ENCODE measurements around the gene DAAM2.

The DAAM2 gene

GRCh38 chr6:39777661-39778060 is 14.5 kb upstream of the DAAM2 start:
- Histone ChIP-seq H3K27ac (ENCODE audit: low read depth, low read length) (no peak overlapping the region), H3K4me2 (ENCODE audit: low read length) (no peak overlapping the region), H4K5ac (ENCODE audit: low read length) (no peak overlapping the region), H2BK15ac (replicated peaks; ENCODE audit: low read depth) (no peak overlapping the region), H2BK120ac (ENCODE audit: low read depth, low read length) (no peak overlapping the region), H3K9ac (ENCODE audit: low read length) (no peak overlapping the region), H2BK5ac (ENCODE audit: low read length) (no peak overlapping the region), H3K56ac (ENCODE audit: low read length) (no peak overlapping the region), H2AK5ac (ENCODE audit: low read length) (no peak overlapping the region), H4K8ac (ENCODE audit: low read depth, low read length) (no peak overlapping the region), H3K36me3 (ENCODE audit: control insufficient read depth, insufficient read depth, low read length) (no peaks in the 10 kb centered on the region), H3K27me3 (ENCODE audit: insufficient read depth, low read length, poor library complexity) (no peaks in the 10 kb centered on the region), H3K4ac (ENCODE audit: low read depth, low read length) (no peak overlapping the region), H3K79me1 (ENCODE audit: low read length) (no peaks in the 10 kb centered on the region), H3K79me2 (ENCODE audit: control insufficient read depth, insufficient read depth, low read length) (no peaks in the 10 kb centered on the region), H3K18ac (ENCODE audit: low read length) (no peak overlapping the region), H3K4me3 (ENCODE audit: low read length) (no peak overlapping the region), H3K23ac (ENCODE audit: low read length) (no peak overlapping the region), H3K4me1 (ENCODE audit: control insufficient read depth, low read depth, low read length) (no peaks in the 10 kb centered on the region)
- DNase-seq, result no peak
- WGBS (ENCODE audit: extremely low coverage, insufficient coverage, low lambda C conversion rate), result no CpG with 5 or more reads among the region's 4 CpGs

DNA sequence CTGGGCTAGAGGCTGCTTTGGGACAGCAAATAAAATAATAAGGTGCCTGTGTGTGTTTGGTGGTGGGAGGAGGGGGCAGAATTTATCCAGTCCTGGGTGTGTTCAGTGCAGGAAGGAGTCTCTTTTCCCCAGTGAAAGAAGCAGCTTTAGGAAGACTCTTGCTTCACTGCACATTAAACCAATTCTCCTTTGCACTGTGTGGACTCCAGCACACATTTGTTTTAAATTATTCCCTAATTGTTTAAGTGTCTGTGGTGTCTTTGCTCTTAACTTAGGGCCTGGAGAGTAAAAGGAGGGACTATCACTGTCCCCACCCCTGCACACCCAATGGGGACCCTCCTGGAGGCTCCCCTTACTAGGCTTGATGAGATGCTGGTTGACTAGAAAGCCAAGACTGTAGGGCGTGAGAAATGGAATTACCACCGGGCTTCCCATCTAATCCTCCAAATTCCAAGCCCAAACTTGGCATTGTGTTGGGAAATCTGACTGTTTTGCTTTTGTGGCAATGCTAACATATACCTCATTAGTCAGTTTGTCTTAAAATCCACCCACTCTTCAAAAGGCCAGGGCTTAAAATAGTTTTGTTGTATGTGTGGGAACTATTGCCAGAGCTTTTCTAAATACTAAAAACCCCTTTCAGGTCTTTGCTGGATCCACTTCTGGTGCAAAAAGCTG is 13.5 kb upstream of the DAAM2 start:
- H3K79me1 ChIP-seq (ENCODE audit: low read length), result no peaks in the 10 kb centered on the region
- H3K27me3 ChIP-seq (ENCODE audit: insufficient read depth, low read length, poor library complexity), result no peaks in the 10 kb centered on the region
- H3K27ac ChIP-seq (ENCODE audit: low read depth, low read length), result no peak overlapping the region
- H4K5ac ChIP-seq (ENCODE audit: low read length), result no peak overlapping the region
- no peak for DNase-seq
- WGBS (ENCODE audit: extremely low coverage, insufficient coverage, low lambda C conversion rate), result no CpG with 5 or more reads among the region's 2 CpGs
- H3K4ac ChIP-seq (ENCODE audit: low read depth, low read length), result no peak overlapping the region
- H3K56ac ChIP-seq (ENCODE audit: low read length), result no peak overlapping the region
- no peak overlapping the region for H4K8ac ChIP-seq (ENCODE audit: low read depth, low read length)
- H3K23ac ChIP-seq (ENCODE audit: low read length), result no peak overlapping the region
- no peak overlapping the region for H3K18ac ChIP-seq (ENCODE audit: low read length)
- no peaks in the 10 kb centered on the region for H3K79me2 ChIP-seq (ENCODE audit: control insufficient read depth, insufficient read depth, low read length)
- no peak overlapping the region for H2BK120ac ChIP-seq (ENCODE audit: low read depth, low read length)
- no peaks in the 10 kb centered on the region for H3K4me1 ChIP-seq (ENCODE audit: control insufficient read depth, low read depth, low read length)
- H3K36me3 ChIP-seq (ENCODE audit: control insufficient read depth, insufficient read depth, low read length), result no peaks in the 10 kb centered on the region
- H2BK5ac ChIP-seq (ENCODE audit: low read length), result no peak overlapping the region
- no peak overlapping the region for H3K4me2 ChIP-seq (ENCODE audit: low read length)
- no peak overlapping the region for H3K9ac ChIP-seq (ENCODE audit: low read length)
- H2BK15ac ChIP-seq (replicated peaks; ENCODE audit: low read depth), result no peak overlapping the region
- no peak overlapping the region for H2AK5ac ChIP-seq (ENCODE audit: low read length)
- no peak overlapping the region for H3K4me3 ChIP-seq (ENCODE audit: low read length)

GRCh38 chr6:39785281-39785680 is 6.9 kb upstream of the DAAM2 start:
- Histone ChIP-seq H4K5ac (ENCODE audit: low read length) (no peak overlapping the region), H3K4me2 (ENCODE audit: low read length) (no peak overlapping the region), H3K23ac (ENCODE audit: low read length) (no peak overlapping the region), H2BK15ac (replicated peaks; ENCODE audit: low read depth) (no peak overlapping the region), H2AK5ac (ENCODE audit: low read length) (no peak overlapping the region), H3K79me1 (ENCODE audit: low read length) (no peaks in the 10 kb centered on the region), H2BK5ac (ENCODE audit: low read length) (no peak overlapping the region), H4K8ac (ENCODE audit: low read depth, low read length) (no peak overlapping the region), H3K56ac (ENCODE audit: low read length) (no peak overlapping the region), H3K79me2 (ENCODE audit: control insufficient read depth, insufficient read depth, low read length) (no peaks in the 10 kb centered on the region), H3K4ac (ENCODE audit: low read depth, low read length) (no peak overlapping the region), H3K18ac (ENCODE audit: low read length) (no peak overlapping the region), H3K9ac (ENCODE audit: low read length) (no peak overlapping the region), H3K27ac (ENCODE audit: low read depth, low read length) (no peak overlapping the region), H3K4me3 (ENCODE audit: low read length) (no peak overlapping the region), H2BK120ac (ENCODE audit: low read depth, low read length) (no peak overlapping the region), H3K36me3 (ENCODE audit: control insufficient read depth, insufficient read depth, low read length) (no peaks in the 10 kb centered on the region), H3K4me1 (ENCODE audit: control insufficient read depth, low read depth, low read length) (no peaks in the 10 kb centered on the region), H3K27me3 (ENCODE audit: insufficient read depth, low read length, poor library complexity) (no peaks in the 10 kb centered on the region)
- DNase-seq, result no peak
- WGBS (ENCODE audit: extremely low coverage, insufficient coverage, low lambda C conversion rate), result no CpG with 5 or more reads among the region's 2 CpGs

DNA sequence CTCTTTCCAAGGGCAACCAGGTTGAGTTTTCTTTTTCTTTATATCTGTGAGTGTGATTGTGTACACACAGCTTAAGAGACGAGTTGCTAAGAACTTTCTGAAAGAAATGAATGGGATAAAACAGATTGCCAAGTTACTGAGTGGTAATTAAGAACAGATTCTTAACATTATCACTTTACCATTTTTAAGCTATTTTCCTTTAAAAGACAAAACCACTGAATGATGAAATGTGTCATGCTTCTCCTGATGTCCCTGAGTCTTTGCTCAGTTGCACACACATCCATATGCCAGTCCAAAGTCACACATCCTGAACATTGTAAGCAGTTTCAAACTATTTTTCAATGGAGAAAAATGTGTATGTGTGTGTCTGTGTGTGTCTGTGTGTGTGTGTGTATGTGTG is 5.5 kb upstream of the DAAM2 start:
- Histone ChIP-seq H3K4me3 (ENCODE audit: low read length) (no peak overlapping the region), H3K36me3 (ENCODE audit: control insufficient read depth, insufficient read depth, low read length) (no peaks in the 10 kb centered on the region), H4K8ac (ENCODE audit: low read depth, low read length) (no peak overlapping the region), H3K56ac (ENCODE audit: low read length) (no peak overlapping the region), H3K4me2 (ENCODE audit: low read length) (no peak overlapping the region), H3K4ac (ENCODE audit: low read depth, low read length) (no peak overlapping the region), H3K23ac (ENCODE audit: low read length) (no peak overlapping the region), H2BK15ac (replicated peaks; ENCODE audit: low read depth) (no peak overlapping the region), H3K4me1 (ENCODE audit: control insufficient read depth, low read depth, low read length) (no peaks in the 10 kb centered on the region), H3K27ac (ENCODE audit: low read depth, low read length) (no peak overlapping the region), H3K79me2 (ENCODE audit: control insufficient read depth, insufficient read depth, low read length) (no peaks in the 10 kb centered on the region), H2AK5ac (ENCODE audit: low read length) (no peak overlapping the region), H2BK5ac (ENCODE audit: low read length) (no peak overlapping the region), H4K5ac (ENCODE audit: low read length) (no peak overlapping the region), H3K9ac (ENCODE audit: low read length) (no peak overlapping the region), H3K27me3 (ENCODE audit: insufficient read depth, low read length, poor library complexity) (no peaks in the 10 kb centered on the region), H2BK120ac (ENCODE audit: low read depth, low read length) (no peak overlapping the region), H3K18ac (ENCODE audit: low read length) (no peak overlapping the region), H3K79me1 (ENCODE audit: low read length) (no peaks in the 10 kb centered on the region)
- WGBS (ENCODE audit: extremely low coverage, insufficient coverage, low lambda C conversion rate), result no CpG with 5 or more reads among the region's 1 CpG
- no peak for DNase-seq

DNA sequence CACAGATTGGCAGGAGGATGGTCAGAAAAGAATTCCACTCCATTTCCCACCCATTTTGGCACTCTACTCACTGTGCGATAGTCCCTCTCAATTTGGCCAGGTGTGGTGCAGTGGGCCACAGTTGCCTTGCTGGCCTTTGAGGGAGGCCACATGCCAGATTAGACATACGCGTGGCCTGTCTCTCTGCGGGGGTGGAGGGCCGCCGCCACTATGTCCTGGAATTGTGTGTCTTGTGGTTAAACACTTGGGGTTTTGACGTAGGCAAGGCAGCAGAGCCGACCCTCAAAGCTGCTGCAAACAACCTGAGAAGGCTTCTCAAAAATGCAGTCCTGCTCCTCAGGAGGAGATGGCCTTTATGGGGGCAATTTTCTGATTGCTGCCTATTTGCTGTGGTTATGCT is 4.9 kb upstream of the DAAM2 start:
- DNase-seq, result no peak
- Histone ChIP-seq H3K27ac (ENCODE audit: low read depth, low read length) (no peak overlapping the region), H3K4me3 (ENCODE audit: low read length) (no peak overlapping the region), H3K4ac (ENCODE audit: low read depth, low read length) (no peak overlapping the region), H3K27me3 (ENCODE audit: insufficient read depth, low read length, poor library complexity) (no peaks in the 10 kb centered on the region), H3K36me3 (ENCODE audit: control insufficient read depth, insufficient read depth, low read length) (no peaks in the 10 kb centered on the region), H3K4me2 (ENCODE audit: low read length) (no peak overlapping the region), H3K23ac (ENCODE audit: low read length) (no peak overlapping the region), H3K18ac (ENCODE audit: low read length) (no peak overlapping the region), H2BK120ac (ENCODE audit: low read depth, low read length) (no peak overlapping the region), H4K8ac (ENCODE audit: low read depth, low read length) (no peak overlapping the region), H2BK15ac (replicated peaks; ENCODE audit: low read depth) (no peak overlapping the region), H4K5ac (ENCODE audit: low read length) (no peak overlapping the region), H2AK5ac (ENCODE audit: low read length) (no peak overlapping the region), H3K56ac (ENCODE audit: low read length) (no peak overlapping the region), H2BK5ac (ENCODE audit: low read length) (no peak overlapping the region), H3K4me1 (ENCODE audit: control insufficient read depth, low read depth, low read length) (no peaks in the 10 kb centered on the region), H3K79me2 (ENCODE audit: control insufficient read depth, insufficient read depth, low read length) (no peaks in the 10 kb centered on the region), H3K9ac (ENCODE audit: low read length) (no peak overlapping the region), H3K79me1 (ENCODE audit: low read length) (no peaks in the 10 kb centered on the region)
- WGBS (ENCODE audit: extremely low coverage, insufficient coverage, low lambda C conversion rate), result no CpG with 5 or more reads among the region's 8 CpGs

DNA sequence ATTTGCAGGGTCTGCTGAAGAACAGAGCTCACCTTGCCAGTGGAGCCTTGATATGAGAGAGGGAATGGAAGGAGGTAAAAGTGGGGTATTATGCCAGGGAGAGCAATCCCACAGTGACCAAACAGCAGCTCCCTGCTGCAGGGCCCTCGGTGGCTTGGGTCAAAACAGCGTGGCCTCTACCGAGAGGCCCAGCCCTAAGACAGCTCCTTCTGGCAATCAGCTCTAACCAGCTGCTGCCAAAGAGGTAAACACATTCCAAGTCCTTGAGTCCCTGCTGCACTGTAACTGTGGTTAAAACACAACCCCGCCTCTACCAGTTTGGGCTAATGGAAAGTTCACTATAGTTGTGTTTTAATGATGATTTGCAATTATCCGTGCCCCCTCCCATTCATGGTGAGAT is 1.4 kb upstream of the DAAM2 start:
- H3K79me1 ChIP-seq (ENCODE audit: low read length), result no peaks in the 10 kb centered on the region
- H3K56ac ChIP-seq (ENCODE audit: low read length), result no peak overlapping the region
- no peak overlapping the region for H3K4me3 ChIP-seq (ENCODE audit: low read length)
- no peak overlapping the region for H4K5ac ChIP-seq (ENCODE audit: low read length)
- H3K36me3 ChIP-seq (ENCODE audit: control insufficient read depth, insufficient read depth, low read length), result no peaks in the 10 kb centered on the region
- no peak overlapping the region for H3K27ac ChIP-seq (ENCODE audit: low read depth, low read length)
- no peak overlapping the region for H3K9ac ChIP-seq (ENCODE audit: low read length)
- no peak overlapping the region for H2BK15ac ChIP-seq (replicated peaks; ENCODE audit: low read depth)
- H3K18ac ChIP-seq (ENCODE audit: low read length), result no peak overlapping the region
- no peaks in the 10 kb centered on the region for H3K79me2 ChIP-seq (ENCODE audit: control insufficient read depth, insufficient read depth, low read length)
- no peak for DNase-seq
- H3K4me2 ChIP-seq (ENCODE audit: low read length), result no peak overlapping the region
- no peak overlapping the region for H2BK120ac ChIP-seq (ENCODE audit: low read depth, low read length)
- H3K4me1 ChIP-seq (ENCODE audit: control insufficient read depth, low read depth, low read length), result no peaks in the 10 kb centered on the region
- no peak overlapping the region for H3K23ac ChIP-seq (ENCODE audit: low read length)
- no peak overlapping the region for H2BK5ac ChIP-seq (ENCODE audit: low read length)
- no peaks in the 10 kb centered on the region for H3K27me3 ChIP-seq (ENCODE audit: insufficient read depth, low read length, poor library complexity)
- WGBS (ENCODE audit: extremely low coverage, insufficient coverage, low lambda C conversion rate), result no CpG with 5 or more reads among the region's 5 CpGs
- H2AK5ac ChIP-seq (ENCODE audit: low read length), result no peak overlapping the region
- no peak overlapping the region for H4K8ac ChIP-seq (ENCODE audit: low read depth, low read length)
- H3K4ac ChIP-seq (ENCODE audit: low read depth, low read length), result no peak overlapping the region
